Right kidney (tissue), 1 donor: ENCODE data around the gene PPP6R2.

Experiments used
- DNase-seq: peaks from one replicate; pipeline ENCODE4 v3.0.0-alpha.2; 2016

Gene PPP6R2

GRCh38 chr22:50446708-50447575 is 103.8 kb downstream of the PPP6R2 start:
- DNase-seq: no peak

DNA sequence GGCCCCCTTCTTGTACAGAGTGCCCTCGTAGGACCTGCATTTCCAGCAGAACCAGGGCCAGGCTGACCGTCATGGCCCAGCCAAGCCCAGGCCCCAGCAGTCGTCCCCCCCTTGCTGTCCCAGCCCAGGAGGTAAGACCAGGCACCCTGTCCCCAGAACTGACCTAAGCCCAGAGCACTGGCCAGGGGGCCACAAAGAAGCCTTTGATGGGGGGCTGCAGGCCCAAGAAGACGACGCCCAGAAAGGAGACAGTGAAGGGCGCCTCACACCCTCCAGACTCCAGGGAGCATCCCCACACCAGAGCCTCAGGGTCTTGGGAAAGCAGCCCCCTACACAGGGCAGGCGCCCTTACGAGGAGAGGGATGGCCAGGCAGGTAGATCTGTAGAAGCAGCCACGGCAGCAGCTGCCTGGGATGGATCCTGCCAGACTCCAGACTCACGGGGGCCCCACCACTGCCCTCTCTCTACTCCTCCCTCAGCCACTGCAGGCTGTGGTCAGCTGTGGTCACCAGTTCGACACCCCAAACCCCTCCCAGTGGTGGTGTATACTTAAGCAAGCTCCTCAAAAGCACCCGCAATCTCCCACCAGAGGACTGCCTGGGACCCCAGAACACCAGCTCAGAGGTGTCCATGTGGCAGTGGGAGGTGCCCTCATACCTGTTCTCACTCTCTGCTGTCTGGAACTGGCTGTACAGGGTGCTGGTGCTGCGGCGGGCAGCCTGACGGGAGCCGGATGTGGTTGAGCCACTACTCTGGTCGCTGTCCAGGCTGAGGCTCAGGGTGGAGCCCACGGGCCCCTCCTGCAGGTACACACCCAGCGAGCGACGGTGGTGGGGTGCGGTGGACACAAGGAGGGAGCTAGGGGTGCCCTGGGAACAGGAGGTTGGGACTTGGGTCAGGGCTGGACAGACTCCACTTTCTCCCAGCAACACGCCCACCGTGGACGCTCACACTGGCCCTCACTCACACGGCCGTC is 104.7 kb downstream of the PPP6R2 start:
- DNase-seq: no peak

GRCh38 chr22:50452649-50453048 is 109.5 kb downstream of the PPP6R2 start:
- DNase-seq: no peak

DNA sequence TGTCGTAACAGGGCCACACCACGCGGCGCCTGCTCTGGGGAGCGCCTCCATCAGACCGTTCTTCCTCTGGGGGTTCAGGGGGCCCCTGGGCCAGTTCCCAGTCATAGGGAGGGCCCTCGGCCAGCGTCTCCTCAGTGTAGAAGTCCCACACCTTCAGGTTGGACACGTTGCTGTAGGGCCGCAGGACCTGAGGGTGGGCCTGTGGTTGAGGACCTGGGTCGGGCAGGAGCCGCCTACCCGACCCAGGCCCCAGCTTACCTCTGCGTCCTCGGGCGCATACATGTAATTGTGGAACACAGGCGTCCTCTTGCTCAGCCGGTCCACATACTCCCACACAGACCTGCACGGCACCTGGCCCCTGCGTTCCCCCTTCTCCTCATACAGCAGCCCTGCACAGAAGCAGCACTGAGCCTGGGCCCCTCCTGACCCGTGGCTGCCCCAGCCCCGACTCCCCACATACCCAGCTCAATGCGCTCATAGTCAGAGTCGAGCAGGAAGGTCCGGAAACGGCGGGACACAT is 111.5 kb downstream of the PPP6R2 start:
- no peak for DNase-seq

GRCh38 chr22:50455201-50455600 is 112.1 kb downstream of the PPP6R2 start:
- no peak for DNase-seq

DNA sequence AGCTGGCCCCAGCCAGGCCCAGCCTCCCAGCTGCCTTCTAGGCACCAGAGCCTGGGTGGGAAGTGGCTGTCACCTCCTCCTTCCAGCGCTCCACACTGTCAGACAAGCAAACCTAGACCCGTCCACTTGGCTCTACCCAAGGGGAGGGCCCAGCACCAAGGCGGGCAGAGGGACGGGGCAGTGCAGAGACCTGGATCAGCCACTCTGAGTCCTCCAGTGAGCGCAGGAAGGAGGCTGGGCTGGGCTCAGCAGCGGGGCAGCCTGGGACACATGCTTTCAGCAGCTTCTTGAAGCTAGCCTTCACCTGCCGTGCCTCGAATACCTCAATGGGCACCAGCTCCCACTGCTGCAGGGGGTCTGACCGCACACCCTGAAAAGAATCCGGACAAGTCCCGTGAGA is 112.9 kb downstream of the PPP6R2 start:
- no peak for DNase-seq

GRCh38 chr22:50456466-50457234 is 113.5 kb downstream of the PPP6R2 start:
- no peak for DNase-seq

- DNase-seq: no peak
Measured at GRCh38 chr22:50459016-50459415, 115.9 kb downstream of the PPP6R2 start.

GRCh38 chr22:50459496-50460140 is 116.5 kb downstream of the PPP6R2 start:
- DNase-seq: no peak

GRCh38 chr22:50460938-50461337 is 117.8 kb downstream of the PPP6R2 start:
- no peak for DNase-seq

DNA sequence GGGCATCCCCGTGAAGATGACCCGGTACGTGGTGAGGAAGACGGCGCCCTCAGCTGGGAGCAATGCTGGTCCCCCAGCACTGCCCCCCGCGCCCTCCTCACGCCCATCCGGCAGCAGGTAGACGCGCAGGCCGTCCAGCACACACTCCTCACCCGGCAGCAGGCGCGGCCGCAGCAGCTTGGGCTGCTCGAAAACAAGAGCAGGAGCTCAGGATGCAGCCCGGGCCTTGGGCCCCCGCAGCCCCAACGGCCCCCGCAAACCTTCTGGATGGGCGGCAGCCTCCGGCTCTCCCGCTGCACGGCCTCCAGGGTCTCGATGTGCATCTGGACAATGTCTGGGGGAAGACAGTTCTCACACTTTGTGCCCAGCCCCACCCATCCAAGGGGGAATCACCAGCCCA is 118.4 kb downstream of the PPP6R2 start:
- no peak for DNase-seq

DNA sequence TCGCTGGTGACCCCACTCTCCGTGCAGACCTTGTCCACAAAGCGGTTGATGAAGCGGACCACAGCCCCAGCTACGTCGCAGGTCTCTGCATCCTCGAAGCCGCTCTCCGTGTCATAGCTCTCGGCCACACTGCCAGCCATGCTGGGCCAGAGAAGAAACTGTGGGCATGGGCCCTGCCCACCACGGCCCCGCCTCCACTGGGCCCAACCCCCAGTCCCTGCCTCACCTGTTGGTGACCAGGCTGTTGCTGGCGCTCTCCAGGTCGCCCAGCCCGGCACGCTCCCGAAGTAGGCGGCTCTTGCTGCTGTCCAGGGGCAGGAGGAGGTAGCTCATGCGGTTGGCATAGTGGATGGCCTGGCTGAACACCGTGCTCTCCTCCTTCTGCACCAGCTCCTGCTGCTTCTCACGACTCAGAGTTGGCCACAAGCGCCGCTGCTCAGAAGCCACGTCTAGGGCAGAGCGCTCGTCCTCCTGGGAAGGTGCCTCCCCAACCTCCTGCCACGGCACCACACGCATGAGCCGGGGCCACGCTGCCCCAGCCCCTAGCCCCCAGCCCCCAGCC is 118.9 kb downstream of the PPP6R2 start:
- no peak for DNase-seq

GRCh38 chr22:50463188-50463900 is 120.2 kb downstream of the PPP6R2 start:
- DNase-seq: no peak

DNA sequence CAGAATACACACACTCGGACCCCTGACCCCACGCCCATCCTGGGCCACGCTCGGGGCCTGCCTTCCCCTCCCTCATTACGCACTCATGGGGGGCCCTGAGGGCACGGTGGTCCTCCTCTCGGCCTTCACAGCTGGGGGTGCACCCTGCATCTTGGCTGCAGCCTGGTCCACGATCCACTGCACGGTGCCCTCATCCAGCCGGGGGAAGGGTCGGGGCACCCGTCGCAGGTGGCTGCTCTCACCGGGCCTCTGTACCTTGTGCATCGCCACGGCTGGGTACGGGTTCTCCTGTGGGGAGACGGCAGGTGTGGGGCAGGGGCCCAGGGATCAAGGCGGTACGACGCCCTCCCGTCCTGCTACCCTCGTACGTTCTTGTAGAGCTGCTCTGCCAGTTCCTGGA is 121.3 kb downstream of the PPP6R2 start:
- DNase-seq: no peak

DNA sequence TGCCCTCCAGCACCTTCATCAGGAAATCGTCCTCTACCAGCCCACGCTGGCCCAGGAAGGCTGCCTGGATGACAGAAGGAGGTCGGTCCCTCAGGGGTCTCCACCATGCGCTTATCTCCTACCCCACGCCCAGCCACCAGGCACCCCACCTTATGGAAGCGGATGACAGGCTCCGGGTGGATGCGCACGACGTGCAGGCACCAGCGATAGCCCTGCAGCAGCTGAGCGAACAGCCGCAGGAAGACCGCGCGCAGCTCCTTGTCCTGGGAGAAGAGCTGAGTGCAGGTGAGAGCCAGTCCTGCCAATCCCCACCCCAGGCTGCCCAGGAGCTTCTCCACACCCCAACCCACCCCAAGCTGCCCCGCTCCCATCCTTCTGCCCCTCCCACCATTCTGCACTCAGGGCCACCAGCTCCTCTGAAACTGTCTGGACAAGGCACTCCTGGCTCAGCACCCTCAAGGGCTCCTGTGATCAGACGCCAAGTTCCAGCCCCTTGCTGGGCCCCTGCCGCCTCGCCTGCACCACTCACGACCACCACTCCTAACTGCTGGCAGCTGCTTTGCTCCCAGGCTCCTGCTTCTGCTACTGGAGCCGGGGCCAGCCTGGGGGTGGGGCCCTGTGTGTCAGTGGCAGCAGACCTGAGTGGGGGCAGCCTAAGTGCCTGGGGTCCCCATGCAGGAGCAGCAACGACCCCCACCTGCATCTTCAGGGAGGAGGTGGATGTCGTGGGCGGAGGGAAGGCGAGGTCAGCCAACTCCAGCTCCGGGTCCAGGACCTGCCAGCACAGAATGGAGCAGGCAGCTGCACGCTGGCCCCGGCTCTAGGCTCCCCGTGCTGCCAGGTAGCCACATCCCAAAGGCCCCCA is 122.2 kb downstream of the PPP6R2 start:
- DNase-seq: no peak

GRCh38 chr22:50467341-50467740 is 124.2 kb downstream of the PPP6R2 start:
- DNase-seq: no peak

DNA sequence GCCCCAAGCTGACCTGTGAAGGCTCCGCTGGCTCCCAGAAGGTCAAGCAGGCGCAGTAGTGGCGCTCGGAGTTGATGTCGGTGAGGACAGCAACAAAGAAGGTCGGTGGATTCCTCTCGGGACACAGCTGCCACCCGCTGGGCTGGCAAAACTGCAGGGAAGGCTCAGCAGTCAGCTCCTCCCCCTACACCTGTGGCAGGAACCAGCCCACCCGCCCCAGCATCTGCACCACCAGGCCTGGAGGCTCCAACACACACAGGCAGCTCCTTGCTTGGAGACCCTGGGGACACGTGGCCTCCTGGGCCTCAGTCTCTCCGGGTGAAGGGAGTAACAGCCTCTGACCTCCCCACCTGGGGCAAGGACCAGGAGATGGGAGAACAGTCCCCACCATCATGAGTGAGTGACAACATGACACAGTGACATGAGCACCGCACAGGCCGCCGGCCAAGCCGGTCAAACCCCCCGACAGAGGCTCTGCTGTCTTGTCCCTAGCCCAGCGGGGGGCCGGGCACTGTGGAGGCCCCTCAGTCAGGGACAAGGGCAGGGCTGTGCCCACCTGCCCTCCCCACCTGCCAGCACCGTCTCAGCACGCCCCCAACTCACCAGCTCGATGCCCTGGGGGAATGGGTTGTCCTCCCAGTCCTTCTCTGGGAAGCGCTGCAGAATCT is 124.8 kb downstream of the PPP6R2 start:
- DNase-seq: no peak

- DNase-seq: no peak
Measured at GRCh38 chr22:50468626-50469025, 125.5 kb downstream of the PPP6R2 start.
